Measurements from ENCODE around the gene IRF7. TPM values are rescaled to one million over a fixed set of nuclear protein-coding genes. Genes with fewer than 3 reads are reported as not detected.

Gene IRF7
- total and polyA plus RNA-seq, 2 donors (not counting 3 experiments of a cell fraction or from before 2014, with no cell fraction given) = 12.6 to 14.7 TPM

- H3K27me3 ChIP-seq (ENCODE audit: control insufficient read depth in 2 of 2, insufficient read depth in 2 of 2, low read length in 2 of 2) = peaks cover 2 to 7% of the 10 kb centered on the region in 2 experiments
- dilution Hi-C loops (cut with MboI; ENCODE audit: extremely low pct_ligation_motif_present, low sequenced_read_pairs) (no loop called here), intact Hi-C loops (cut with micrococcal nuclease) (no loop called here)
- no peaks in the 10 kb centered on the region for H3K4me1 ChIP-seq (ENCODE audit: control insufficient read depth, extremely low read depth, insufficient read depth, low read length)
- DNase-seq (ENCODE audit: low read depth, low spot score) (no peak), FAIRE-seq (no peak)
- ChIA-PET CTCF (no interaction called here), POLR2A (no interaction called here)
- no peaks in the 10 kb centered on the region for H3K9me3 ChIP-seq (replicated peaks; ENCODE audit: control insufficient read depth, insufficient read depth, low read length)
- no TSS peak for BruUV-seq (replicated peaks)
- H3K27ac ChIP-seq (ENCODE audit: insufficient read depth, low read depth, low read length) = no peak overlapping the region
- H3K9me1 ChIP-seq (replicated peaks; ENCODE audit: control insufficient read depth, extremely low read depth, insufficient read depth, low read length) = no peaks in the 10 kb centered on the region
- H3K4me3 ChIP-seq (replicated peaks in 1 of 3; ENCODE audit: insufficient read depth in 1 of 3, low read depth in 1 of 3, low read length in 3 of 3) = no peak overlapping the region
- H4K20me1 ChIP-seq (replicated peaks; ENCODE audit: control insufficient read depth, extremely low read depth, insufficient read depth, low read length) = no peaks in the 10 kb centered on the region
- no peaks in the 10 kb centered on the region for H3K36me3 ChIP-seq (ENCODE audit: control insufficient read depth in 2 of 2, extremely low read depth in 1 of 2, insufficient read depth in 2 of 2, low read length in 2 of 2)
- no peak for TF ChIP-seq POLR2AphosphoS5 (IDR thresholded peaks at IDR 0.05; ENCODE audit: insufficient read depth, low read depth, low read length)
- TF ChIP-seq CTCF (IDR thresholded peaks at IDR 0.05; ENCODE audit: extremely low read depth in 1 of 2, insufficient read depth in 1 of 2, low read depth in 1 of 2, low read length in 2 of 2) = no peak
- no peak for TF ChIP-seq JUN (IDR thresholded peaks at IDR 0.05; ENCODE audit: borderline replicate concordance, insufficient read depth, insufficient read length, low read depth)
- no peak for TF ChIP-seq GATA2 (IDR thresholded peaks at IDR 0.05; ENCODE audit: insufficient read depth, insufficient read length, low read depth, low read length)
- no peak for TF ChIP-seq FOS (IDR thresholded peaks at IDR 0.05; ENCODE audit: borderline replicate concordance, insufficient read depth, low read length)
- TF ChIP-seq MYC (IDR thresholded peaks at IDR 0.05; ENCODE audit: low read depth, low read length) = no peak
- no peak for TF ChIP-seq EZH2 (IDR thresholded peaks at IDR 0.05; ENCODE audit: borderline replicate concordance, low read depth, low read length, severe bottlenecking)
- TF ChIP-seq POLR2A (IDR thresholded peaks at IDR 0.05; ENCODE audit: low read depth, low read length) = no peak
- no peak for TF ChIP-seq MAX (IDR thresholded peaks at IDR 0.05; ENCODE audit: insufficient read depth, insufficient read length)
- no peak overlapping the region for H3K9ac ChIP-seq (replicated peaks; ENCODE audit: extremely low read depth, insufficient read depth, low read length)
- H3K4me2 ChIP-seq (ENCODE audit: insufficient read depth, low read length) = no peak overlapping the region
- no peak overlapping the region for H2AFZ ChIP-seq (ENCODE audit: low read depth, low read length)
- H3K79me2 ChIP-seq (ENCODE audit: control insufficient read depth, insufficient read depth, low read length) = no peaks in the 10 kb centered on the region
Observed at GRCh38 chr11:620935-621814, 5.4 kb upstream of the IRF7 start.
